ENCODE results near the gene CELA2A. TPM values are rescaled to one million over a fixed set of nuclear protein-coding genes. Genes with fewer than 3 reads are reported as not detected.
"Not testable (repeated sequence)": the region's sequence is repeated elsewhere in the genome, so short reads cannot be mapped to it uniquely, and the experiment has no call there.

The CELA2A gene
- total and polyA plus RNA-seq, 2 of the 13 experiments (the other 11 are each of a cell fraction or from before 2014, with no cell fraction given), result not detected

DNA sequence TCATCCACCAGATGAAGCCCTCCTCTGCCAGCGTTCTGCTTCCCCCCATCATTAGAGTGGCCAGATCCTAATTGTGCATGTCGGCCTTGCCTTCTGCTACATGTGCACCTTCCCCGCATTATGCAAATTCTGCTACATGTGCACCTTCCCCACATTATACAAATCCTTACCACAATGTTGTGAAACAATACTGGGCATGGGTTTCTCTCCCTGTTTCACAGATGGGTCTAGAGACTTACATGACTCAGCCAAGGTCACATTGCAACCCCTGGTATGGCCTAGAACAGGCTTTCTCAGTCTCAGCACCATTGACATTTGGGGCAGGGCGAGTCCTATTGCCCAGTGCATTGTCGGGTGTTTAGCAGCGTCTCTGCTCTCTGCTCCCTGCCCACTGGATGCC, 1.0 kb upstream of the CELA2A start (continued):
- TF ChIP-seq TBX2 (CRISPR knock-in tag; IDR thresholded peaks at IDR 0.05; ENCODE audit: borderline replicate concordance), result no peak
- no peak for TF ChIP-seq GLI4 (CRISPR knock-in tag; IDR thresholded peaks at IDR 0.05; ENCODE audit: borderline replicate concordance)

DNA sequence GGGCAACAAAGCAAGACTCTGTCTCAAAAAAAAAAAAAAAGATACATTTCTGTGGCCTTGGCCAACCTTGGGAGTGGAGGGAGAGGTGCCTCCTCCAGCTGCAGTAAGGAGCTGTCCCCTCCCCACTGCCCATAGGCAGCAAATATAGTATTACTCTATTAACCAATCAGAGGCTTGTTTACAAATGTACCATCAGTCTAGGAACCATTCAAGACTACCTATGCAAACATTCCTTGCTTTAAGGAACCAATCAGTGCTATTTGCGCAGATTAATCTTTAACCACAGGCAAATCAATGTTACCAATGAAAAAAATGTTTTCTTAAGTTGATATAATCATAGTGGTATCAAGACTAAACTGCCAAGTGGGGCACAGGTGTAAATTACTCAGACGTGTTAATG, 1.1 kb downstream of the CELA2A start:
- ATAC-seq, result no peak
- Histone ChIP-seq H3K4me2 (ENCODE audit: low read depth, low read length) (no peak overlapping the region), H3K79me2 (ENCODE audit: insufficient read depth, low read length) (no peaks in the 10 kb centered on the region), H3K27me3 (ENCODE audit: control insufficient read depth in 1 of 2, insufficient read depth in 2 of 2, low read length in 2 of 2) (peaks cover 0 to 1% of the 10 kb centered on the region in 2 experiments; a peak in 2 of 5 replicates), H3K9ac (ENCODE audit: insufficient read depth, low read depth, low read length) (no peak overlapping the region), H3K9me3 (ENCODE audit: low read length) (no peaks in the 10 kb centered on the region), H3K4me1 (ENCODE audit: insufficient read depth, low read length) (no peaks in the 10 kb centered on the region), H4K20me1 (ENCODE audit: insufficient read depth, low read length) (no peaks in the 10 kb centered on the region), H2AFZ (ENCODE audit: low read length) (no peak overlapping the region), H3K36me3 (replicated peaks in 1 of 2; ENCODE audit: control insufficient read depth in 1 of 2, insufficient read depth in 2 of 2, low read length in 2 of 2) (no peaks in the 10 kb centered on the region), H3K27ac (ENCODE audit: extremely low read length, insufficient read depth, low read length) (no peak overlapping the region), H3K4me3 (replicated peaks in 1 of 3; ENCODE audit: insufficient read depth in 1 of 3, low read depth in 2 of 3, low read length in 3 of 3) (no peak overlapping the region)
- TF ChIP-seq ZNF75D (CRISPR knock-in tag; IDR thresholded peaks at IDR 0.05; ENCODE audit: borderline replicate concordance), result no peak
- peak; percentile 54 for TF ChIP-seq NFYC (CRISPR knock-in tag; IDR thresholded peaks at IDR 0.05)
- TF ChIP-seq NFKBIZ (CRISPR knock-in tag; IDR thresholded peaks at IDR 0.05), result no peak
- peak; percentile 53; the same call in 1 of the 2 replicates for TF ChIP-seq NFYB (CRISPR knock-in tag; IDR thresholded peaks at IDR 0.05)
- ChIA-PET CTCF (ENCODE audit: low intra/inter-chr PET ratio, low total read pairs) (no interaction called here), POLR2A (no interaction called here)
- DNase-seq (ENCODE audit: low spot score), result no peak
- FAIRE-seq, result no peak
- intact Hi-C loops (cut with micrococcal nuclease; ENCODE audit: unreplicated experiment) (no loop called here), in situ Hi-C loops (cut with HindIII; ENCODE audit: extremely low pct_ligation_motif_present, low pct_unique_long_range_greater_than_20kb) (no loop called here)
- BruUV-seq (replicated peaks), result no TSS peak
- WGBS (ENCODE audit: low lambda C conversion rate), result 28% methylated on average over 2 of the region's 2 CpGs

DNA sequence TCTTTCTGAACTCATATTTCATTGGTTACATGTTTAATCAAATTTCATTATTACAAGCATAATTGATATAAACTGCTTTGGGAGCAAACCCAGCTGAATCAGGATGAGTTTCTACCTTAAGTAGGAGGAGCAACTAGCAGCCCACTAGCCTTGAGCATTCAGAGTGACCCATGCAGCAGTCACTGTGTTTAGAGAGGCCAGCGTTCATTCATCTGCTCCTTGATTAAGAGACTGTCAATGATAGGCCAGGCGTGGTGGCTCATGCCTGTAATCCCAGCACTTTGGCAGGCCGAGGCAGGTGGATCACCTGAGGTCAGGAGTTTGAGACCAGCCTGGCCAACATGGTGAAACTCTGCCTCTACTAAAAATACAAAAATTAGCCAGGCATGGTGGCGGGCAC, 1.9 kb downstream of the CELA2A start:
- H4K20me1 ChIP-seq (ENCODE audit: insufficient read depth, low read length); H2AFZ ChIP-seq (ENCODE audit: low read length); H3K4me1 ChIP-seq (ENCODE audit: insufficient read depth, low read length); intact Hi-C loops (cut with micrococcal nuclease; ENCODE audit: unreplicated experiment); H3K9me3 ChIP-seq (ENCODE audit: low read length); POLR2A ChIA-PET; in situ Hi-C loops (cut with HindIII; ENCODE audit: extremely low pct_ligation_motif_present, low pct_unique_long_range_greater_than_20kb); CTCF ChIA-PET (ENCODE audit: low intra/inter-chr PET ratio, low total read pairs); H3K4me3 ChIP-seq (replicated peaks in 1 of 3; ENCODE audit: insufficient read depth in 1 of 3, low read depth in 2 of 3, low read length in 3 of 3); FAIRE-seq; DNase-seq (ENCODE audit: low spot score); H3K27ac ChIP-seq (ENCODE audit: extremely low read length, insufficient read depth, low read length); H3K79me2 ChIP-seq (ENCODE audit: insufficient read depth, low read length); H3K36me3 ChIP-seq (replicated peaks in 1 of 2; ENCODE audit: control insufficient read depth in 1 of 2, insufficient read depth in 2 of 2, low read length in 2 of 2); BruUV-seq (replicated peaks); H3K9ac ChIP-seq (ENCODE audit: insufficient read depth, low read depth, low read length); H3K4me2 ChIP-seq (ENCODE audit: low read depth, low read length); H3K27me3 ChIP-seq (ENCODE audit: control insufficient read depth in 1 of 2, insufficient read depth in 2 of 2, low read length in 2 of 2): not testable (repeated sequence)
- peak; percentile 38; the same call in 1 of the 3 replicates for ATAC-seq
- 27% methylated on average over 4 of the region's 4 CpGs for WGBS (ENCODE audit: low lambda C conversion rate)

Measured in HepG2 (cell line).